HG03175 (cell line): ENCODE measurements around the gene NBAS.

Experiments used
- ATAC-seq: cut with Tn5 transposase; IDR thresholded peaks from one replicate; pipeline ENCODE4 v1.9.1; 2021; ENCODE audit warnings: mild to moderate bottlenecking, moderate library complexity; ENCODE audit not compliant: unreplicated experiment

The NBAS gene

DNA sequence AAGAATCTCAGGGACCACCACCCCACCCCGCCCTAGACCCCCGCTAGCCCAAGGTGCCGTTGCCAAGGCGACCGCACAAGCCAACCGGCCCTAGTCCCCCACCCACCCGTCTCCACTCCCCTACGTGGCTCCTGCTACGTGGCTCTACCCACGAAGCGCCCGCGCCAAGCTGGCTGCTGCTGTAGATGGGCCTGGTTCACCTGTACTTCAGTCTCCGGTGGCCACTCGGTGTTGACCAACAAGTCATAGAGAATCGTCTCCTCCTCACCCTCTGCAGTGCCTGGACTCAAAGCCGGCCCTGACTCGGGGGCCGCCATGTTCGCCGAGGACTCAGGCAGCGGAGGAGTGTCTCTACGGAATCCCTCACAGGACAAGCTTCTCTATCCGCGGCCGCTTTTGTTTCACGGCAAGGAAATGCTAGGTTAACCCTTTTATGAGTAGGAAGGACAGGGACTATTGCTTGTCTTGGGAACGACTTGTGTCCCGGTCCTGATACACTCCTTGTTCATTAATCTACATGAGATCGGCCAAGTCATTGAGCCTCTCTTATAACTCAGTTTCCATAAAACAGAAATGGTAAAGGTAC, at the start of gene NBAS:
TSS of gene NBAS (minus strand) at position 347 of the 586 bp plus-strand sequence. CDS start at position 317, 30 bp downstream.
- peak; percentile 84 for ATAC-seq

- ATAC-seq = no peak
These were observed 49.4 kb upstream of the NBAS start for GRCh38 chr2:15610430-15610952.

DNA sequence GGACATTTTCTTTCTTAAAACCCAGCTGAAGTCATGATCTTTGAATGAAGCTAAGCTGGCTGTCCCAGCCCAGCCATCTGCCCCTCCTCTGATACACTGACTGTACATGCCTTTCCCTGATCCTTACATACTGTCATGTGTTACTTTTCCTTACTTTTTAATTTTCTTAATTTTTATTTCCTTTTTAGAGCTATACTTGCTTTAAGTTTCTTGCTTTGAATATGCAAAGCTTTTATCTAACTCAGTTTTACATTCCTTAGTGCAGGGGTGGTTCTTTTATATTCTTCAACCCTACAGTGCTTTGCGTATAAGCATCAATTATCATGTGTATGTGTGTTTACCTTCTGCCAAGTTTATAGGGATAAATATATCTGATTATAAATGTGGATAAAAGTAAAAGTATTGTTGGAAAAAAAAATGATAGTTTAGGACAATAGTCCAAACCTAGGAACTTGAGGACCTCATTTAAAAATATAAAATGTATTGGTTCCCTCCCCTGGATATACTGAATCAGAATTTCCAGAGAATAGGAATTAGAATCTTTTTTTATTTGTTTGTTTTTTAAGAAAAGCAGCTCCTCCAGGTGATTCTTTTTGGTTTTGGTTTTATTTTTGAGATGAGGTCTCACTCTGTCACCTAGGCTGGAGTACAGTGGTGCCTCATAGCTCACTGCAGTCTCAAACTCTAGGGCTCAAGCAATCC, 48.4 kb upstream of the NBAS start:
- ATAC-seq = no peak

DNA sequence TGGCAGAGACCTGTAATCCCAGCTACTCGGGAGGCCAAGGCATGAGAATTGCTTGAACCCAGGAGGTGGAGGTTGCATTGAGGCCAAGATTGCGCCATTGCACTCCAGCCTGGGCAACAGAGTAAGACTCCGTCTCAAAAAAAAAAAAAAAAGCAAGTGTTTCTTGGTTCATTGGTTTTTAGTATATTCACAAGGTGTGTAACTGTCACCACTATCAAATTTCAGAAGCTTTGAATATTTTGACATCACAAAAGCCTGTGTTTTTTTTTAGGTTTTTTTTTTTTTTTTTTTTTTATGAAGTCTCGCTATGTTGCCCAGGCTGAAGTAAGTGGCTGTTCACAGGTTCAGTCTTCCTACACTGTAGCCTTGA, 47.2 kb upstream of the NBAS start:
- no peak for ATAC-seq

GRCh38 chr2:15607709-15608391, 46.7 kb upstream of the NBAS start:
- no peak for ATAC-seq

GRCh38 chr2:15606481-15607441, 45.6 kb upstream of the NBAS start:
- no peak for ATAC-seq

- no peak for ATAC-seq
These were observed 44.6 kb upstream of the NBAS start for GRCh38 chr2:15605721-15606120.

DNA sequence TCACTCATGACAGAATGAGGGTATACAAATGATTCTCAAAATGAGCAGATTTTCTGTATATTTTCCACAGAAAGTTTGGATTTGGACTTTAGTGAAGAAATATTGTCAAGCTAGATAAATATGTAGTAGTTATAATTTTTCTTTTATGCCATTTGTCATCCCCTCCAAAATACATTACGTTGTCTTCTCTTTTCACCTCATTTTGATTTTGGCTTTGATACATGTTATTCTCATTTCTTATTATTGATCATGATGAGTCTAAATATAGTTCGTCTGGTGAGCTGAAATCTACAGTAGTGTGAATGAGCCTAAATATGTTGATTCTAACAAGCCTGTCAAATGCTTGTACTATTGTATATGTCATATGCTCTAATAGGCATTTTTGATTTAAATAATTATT, 42.8 kb upstream of the NBAS start:
- no peak for ATAC-seq

GRCh38 chr2:15603044-15603765, 42.1 kb upstream of the NBAS start:
- ATAC-seq = no peak

GRCh38 chr2:15602393-15602792, 41.3 kb upstream of the NBAS start:
- no peak for ATAC-seq

GRCh38 chr2:15601681-15602080, 40.5 kb upstream of the NBAS start:
- no peak for ATAC-seq

DNA sequence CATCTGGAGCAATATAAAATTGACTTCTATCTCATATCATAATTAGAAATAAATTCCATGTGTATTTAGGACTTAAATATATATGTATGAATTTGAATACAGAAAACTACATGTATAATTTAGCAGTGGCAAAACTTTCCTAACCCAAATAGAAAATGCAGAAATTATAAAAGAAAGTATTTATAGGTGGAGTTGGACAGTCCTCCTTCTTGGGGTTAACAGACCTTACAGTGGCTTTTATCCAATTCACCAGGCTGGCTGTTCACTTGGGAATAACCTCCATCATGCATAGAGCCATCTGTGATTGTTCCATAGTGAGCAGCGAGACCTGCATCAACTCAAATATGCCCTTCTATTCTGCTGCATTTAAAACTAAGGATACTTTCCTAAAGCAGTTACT, 38.9 kb upstream of the NBAS start:
- no peak for ATAC-seq

DNA sequence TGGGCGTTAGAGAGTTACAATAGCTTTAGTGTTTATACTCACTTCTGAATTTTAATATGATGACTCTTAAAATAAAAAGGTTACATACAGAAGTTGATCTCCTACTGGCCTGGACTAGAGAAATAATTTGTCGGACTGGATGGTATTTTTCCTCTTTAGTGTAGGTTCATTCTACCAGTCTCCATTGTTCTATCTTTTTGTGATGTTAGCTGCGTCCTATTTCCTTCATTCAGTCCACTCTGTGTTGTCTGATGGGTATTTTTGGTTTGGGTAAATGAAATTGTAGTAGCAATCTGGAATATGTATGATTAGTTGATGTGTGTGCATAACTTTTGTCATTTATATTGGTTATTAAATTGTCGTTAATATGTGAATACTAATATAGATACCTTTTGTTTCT, 35.8 kb upstream of the NBAS start:
- no peak for ATAC-seq

- ATAC-seq = no peak
These were observed 35.2 kb upstream of the NBAS start for GRCh38 chr2:15596350-15596749.

- ATAC-seq = no peak
These were observed 34.8 kb upstream of the NBAS start for GRCh38 chr2:15595936-15596335.

DNA sequence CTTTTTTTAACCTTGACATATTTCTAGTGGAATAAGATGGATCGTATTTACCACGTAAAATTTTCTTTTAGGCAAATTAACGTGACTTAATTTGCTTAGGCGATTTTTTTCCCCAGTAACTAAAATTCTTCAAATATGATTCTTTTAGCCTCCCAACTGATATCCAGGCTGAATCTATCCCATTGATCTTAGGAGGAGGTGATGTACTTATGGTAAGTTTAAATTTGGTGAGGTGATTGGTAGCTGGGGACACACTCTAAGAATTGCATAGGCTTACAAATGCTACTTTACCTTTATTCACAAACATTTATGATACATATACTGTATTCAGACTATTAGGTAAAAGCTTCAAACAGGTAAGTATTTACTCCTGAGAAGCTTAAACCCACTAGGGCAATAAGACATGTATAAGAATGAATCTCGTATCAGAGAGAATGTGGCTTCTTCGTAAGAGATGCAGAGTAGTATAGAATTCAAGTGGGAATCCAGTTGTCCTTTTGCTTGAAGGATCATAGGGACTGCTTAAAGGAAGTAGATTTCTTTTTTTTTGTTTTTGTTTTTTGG, 34.3 kb upstream of the NBAS start:
- no peak for ATAC-seq

DNA sequence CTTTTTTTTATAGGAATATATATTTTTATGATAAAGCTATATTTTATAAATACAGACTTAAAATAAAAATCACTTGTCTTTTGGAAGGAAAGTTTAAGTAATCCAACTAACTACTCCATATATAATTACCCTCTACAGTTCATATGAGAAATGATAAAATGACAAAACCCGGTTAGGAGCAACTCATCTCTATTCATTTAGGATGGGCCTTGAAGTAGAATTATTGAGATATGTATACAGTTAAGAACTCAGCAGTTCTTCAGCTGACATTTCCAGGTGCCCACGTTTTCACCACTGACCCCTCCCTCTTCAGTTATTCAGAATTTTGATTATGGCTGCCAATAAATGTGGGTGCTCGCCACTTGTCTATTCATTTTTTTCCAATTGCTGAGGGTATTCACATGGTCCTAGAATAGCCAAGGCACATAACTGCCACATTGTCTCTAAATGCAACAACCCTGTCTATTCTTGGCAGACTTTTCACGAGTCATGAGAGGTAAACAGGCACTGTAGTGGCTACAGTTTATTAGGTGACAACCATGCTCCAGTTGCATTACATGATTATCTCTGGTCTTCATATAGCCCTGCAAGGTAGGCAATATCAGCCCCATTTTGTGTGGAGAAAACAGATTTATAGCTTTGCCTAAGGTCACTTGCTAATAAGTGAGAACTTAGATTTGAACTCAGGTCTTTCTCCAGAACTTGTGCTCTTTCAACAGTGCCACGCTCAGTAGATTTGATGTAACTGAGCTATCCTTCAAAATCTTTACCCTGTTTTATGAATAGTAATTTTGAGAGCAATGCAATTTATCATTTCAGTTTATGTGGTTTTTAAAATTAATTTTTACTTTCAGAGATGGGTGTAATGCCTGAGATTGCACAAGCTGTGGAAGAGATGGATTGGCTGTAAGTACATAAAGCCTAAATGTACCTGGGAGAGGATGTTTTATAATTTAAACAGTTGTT, 33.4 kb upstream of the NBAS start:
- no peak for ATAC-seq

DNA sequence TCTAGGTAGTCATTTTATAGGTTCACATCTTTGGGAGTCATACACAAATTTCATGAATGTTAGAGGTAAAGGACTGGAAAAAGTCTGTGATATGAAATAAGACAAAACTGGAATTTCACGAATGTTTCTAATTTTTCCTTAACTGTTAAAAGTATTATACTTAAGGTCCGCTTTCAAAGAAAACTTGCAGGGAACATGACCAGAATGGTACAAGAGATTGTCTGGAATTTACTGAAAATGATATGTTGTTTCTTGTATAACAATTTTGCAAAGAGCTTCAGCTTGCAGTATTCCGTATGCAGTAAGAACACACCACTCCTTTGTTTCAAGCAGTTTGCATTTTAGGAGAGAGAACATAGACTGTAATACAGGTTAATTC, 32.2 kb upstream of the NBAS start:
- ATAC-seq = no peak
